ENCODE data around the gene GREB1L. TPM values are rescaled to one million over a fixed set of nuclear protein-coding genes. Genes with fewer than 3 reads are reported as not detected.
"Not testable (repeated sequence)": the region's sequence is repeated elsewhere in the genome, so short reads cannot be mapped to it uniquely, and the experiment has no call there.

GREB1L gene
- total and polyA plus RNA-seq, 2 donors = 0.10 to 1.4 TPM

- no peak for DNase-seq (ENCODE audit: extremely low spot score)
- 47% methylated on average over 4 of the region's 4 CpGs for WGBS
- no peaks in the 10 kb centered on the region for H3K4me1 ChIP-seq (ENCODE audit: insufficient read depth)
- no peak overlapping the region for H3K27ac ChIP-seq (ENCODE audit: low read depth)
- H3K4me3 ChIP-seq (ENCODE audit: low read depth, low read length) = no peak overlapping the region
- no peaks in the 10 kb centered on the region for H3K36me3 ChIP-seq (ENCODE audit: insufficient read depth)
Measured at GRCh38 chr18:21369146-21369545, 127.1 kb downstream of the GREB1L start.

- H3K36me3 ChIP-seq (ENCODE audit: insufficient read depth); DNase-seq (ENCODE audit: extremely low spot score): not testable (repeated sequence)
- WGBS = 84% methylated on average over 7 of the region's 7 CpGs
Measured at GRCh38 chr18:21369597-21369996, 127.6 kb downstream of the GREB1L start.

GRCh38 chr18:21383031-21383430 lies 141.0 kb downstream of the GREB1L start:
- 88% methylated on average over 1 of the region's 1 CpG for whole genome bisulfite sequencing
- DNase-seq (ENCODE audit: extremely low spot score) = no peak
- Histone ChIP-seq H3K36me3 (ENCODE audit: insufficient read depth) (no peaks in the 10 kb centered on the region), H3K27ac (ENCODE audit: low read depth) (no peak overlapping the region), H3K4me1 (ENCODE audit: insufficient read depth) (no peaks in the 10 kb centered on the region), H3K4me3 (ENCODE audit: low read depth, low read length) (no peak overlapping the region)

More at GRCh38 chr18:21369597-21369996, 127.6 kb downstream of the GREB1L start:
- not testable (repeated sequence) for H3K4me3 ChIP-seq (ENCODE audit: low read depth, low read length); H3K27ac ChIP-seq (ENCODE audit: low read depth); H3K4me1 ChIP-seq (ENCODE audit: insufficient read depth)

GRCh38 chr18:21386523-21387240 lies 144.7 kb downstream of the GREB1L start:
- Histone ChIP-seq H3K4me1 (ENCODE audit: insufficient read depth) (no peaks in the 10 kb centered on the region), H3K36me3 (ENCODE audit: insufficient read depth) (no peaks in the 10 kb centered on the region), H3K27ac (ENCODE audit: low read depth) (no peak overlapping the region), H3K4me3 (ENCODE audit: low read depth, low read length) (no peak overlapping the region)
- whole genome bisulfite sequencing = 83% methylated on average over 11 of the region's 11 CpGs
- no peak for DNase-seq (ENCODE audit: extremely low spot score)

- no peak overlapping the region for H3K4me3 ChIP-seq (ENCODE audit: low read depth, low read length)
- H3K4me1 ChIP-seq (ENCODE audit: insufficient read depth) = no peaks in the 10 kb centered on the region
- H3K27ac ChIP-seq (ENCODE audit: low read depth) = no peak overlapping the region
- no peaks in the 10 kb centered on the region for H3K36me3 ChIP-seq (ENCODE audit: insufficient read depth)
- no peak for DNase-seq (ENCODE audit: extremely low spot score)
- WGBS = 25% methylated on average over 2 of the region's 2 CpGs
Measured at GRCh38 chr18:21387886-21388285, 145.9 kb downstream of the GREB1L start.

GRCh38 chr18:21389283-21389682 lies 147.3 kb downstream of the GREB1L start:
- 97% methylated on average over 2 of the region's 2 CpGs for WGBS

GRCh38 chr18:21389903-21390302 lies 147.9 kb downstream of the GREB1L start:
- no peak for DNase-seq (ENCODE audit: extremely low spot score)
- no peak overlapping the region for H3K27ac ChIP-seq (ENCODE audit: low read depth)
- no peaks in the 10 kb centered on the region for H3K36me3 ChIP-seq (ENCODE audit: insufficient read depth)
- WGBS = 98% methylated on average over 1 of the region's 1 CpG
- no peak overlapping the region for H3K4me3 ChIP-seq (ENCODE audit: low read depth, low read length)
- no peaks in the 10 kb centered on the region for H3K4me1 ChIP-seq (ENCODE audit: insufficient read depth)

More at GRCh38 chr18:21389283-21389682, 147.3 kb downstream of the GREB1L start:
- Histone ChIP-seq H3K4me1 (ENCODE audit: insufficient read depth) (no peaks in the 10 kb centered on the region), H3K27ac (ENCODE audit: low read depth) (no peak overlapping the region), H3K4me3 (ENCODE audit: low read depth, low read length) (no peak overlapping the region), H3K36me3 (ENCODE audit: insufficient read depth) (no peaks in the 10 kb centered on the region)
- no peak for DNase-seq (ENCODE audit: extremely low spot score)

- DNase-seq (ENCODE audit: extremely low spot score) = no peak
- no peak overlapping the region for H3K4me3 ChIP-seq (ENCODE audit: low read depth, low read length)
- WGBS = 71% methylated on average over 3 of the region's 3 CpGs
- H3K4me1 ChIP-seq (ENCODE audit: insufficient read depth) = no peaks in the 10 kb centered on the region
- no peaks in the 10 kb centered on the region for H3K36me3 ChIP-seq (ENCODE audit: insufficient read depth)
- no peak overlapping the region for H3K27ac ChIP-seq (ENCODE audit: low read depth)
Measured at GRCh38 chr18:21391074-21391673, 149.1 kb downstream of the GREB1L start.

GRCh38 chr18:21393986-21394385 lies 152.0 kb downstream of the GREB1L start:
- 73% methylated on average over 3 of the region's 3 CpGs for WGBS
- H3K4me3 ChIP-seq (ENCODE audit: low read depth, low read length) = no peak overlapping the region
- no peaks in the 10 kb centered on the region for H3K36me3 ChIP-seq (ENCODE audit: insufficient read depth)
- DNase-seq (ENCODE audit: extremely low spot score) = no peak
- no peak overlapping the region for H3K27ac ChIP-seq (ENCODE audit: low read depth)
- no peaks in the 10 kb centered on the region for H3K4me1 ChIP-seq (ENCODE audit: insufficient read depth)

GRCh38 chr18:21398121-21398520 lies 156.1 kb downstream of the GREB1L start:
- Histone ChIP-seq H3K4me1 (ENCODE audit: insufficient read depth) (no peaks in the 10 kb centered on the region), H3K36me3 (ENCODE audit: insufficient read depth) (no peaks in the 10 kb centered on the region), H3K4me3 (ENCODE audit: low read depth, low read length) (no peak overlapping the region), H3K27ac (ENCODE audit: low read depth) (no peak overlapping the region)
- WGBS = 41% methylated on average over 2 of the region's 2 CpGs
- DNase-seq (ENCODE audit: extremely low spot score) = no peak

- Histone ChIP-seq H3K27ac (ENCODE audit: low read depth) (no peak overlapping the region), H3K36me3 (ENCODE audit: insufficient read depth) (no peaks in the 10 kb centered on the region), H3K4me1 (ENCODE audit: insufficient read depth) (no peaks in the 10 kb centered on the region), H3K4me3 (ENCODE audit: low read depth, low read length) (no peak overlapping the region)
- no peak for DNase-seq (ENCODE audit: extremely low spot score)
- WGBS = 95% methylated on average over 1 of the region's 1 CpG
Measured at GRCh38 chr18:21402272-21402671, 160.2 kb downstream of the GREB1L start.

- WGBS = 59% methylated on average over 1 of the region's 1 CpG
- no peak for DNase-seq (ENCODE audit: extremely low spot score)
- no peaks in the 10 kb centered on the region for H3K36me3 ChIP-seq (ENCODE audit: insufficient read depth)
- no peak overlapping the region for H3K27ac ChIP-seq (ENCODE audit: low read depth)
- H3K4me3 ChIP-seq (ENCODE audit: low read depth, low read length) = no peak overlapping the region
- no peaks in the 10 kb centered on the region for H3K4me1 ChIP-seq (ENCODE audit: insufficient read depth)
Measured at GRCh38 chr18:21404426-21404825, 162.4 kb downstream of the GREB1L start.

- Histone ChIP-seq H3K27ac (ENCODE audit: low read depth) (no peak overlapping the region), H3K4me1 (ENCODE audit: insufficient read depth) (no peaks in the 10 kb centered on the region), H3K36me3 (ENCODE audit: insufficient read depth) (no peaks in the 10 kb centered on the region), H3K4me3 (ENCODE audit: low read depth, low read length) (no peak overlapping the region)
- no peak for DNase-seq (ENCODE audit: extremely low spot score)
- 76% methylated on average over 3 of the region's 3 CpGs for WGBS
Measured at GRCh38 chr18:21406116-21406515, 164.1 kb downstream of the GREB1L start.

GRCh38 chr18:21408681-21409080 lies 166.6 kb downstream of the GREB1L start:
- Histone ChIP-seq H3K4me3 (ENCODE audit: low read depth, low read length) (no peak overlapping the region), H3K4me1 (ENCODE audit: insufficient read depth) (no peaks in the 10 kb centered on the region), H3K36me3 (ENCODE audit: insufficient read depth) (no peaks in the 10 kb centered on the region), H3K27ac (ENCODE audit: low read depth) (no peak overlapping the region)
- DNase-seq (ENCODE audit: extremely low spot score) = no peak
- WGBS = 93% methylated on average over 3 of the region's 3 CpGs

Data from urinary bladder (tissue), 4 donors.